SKM-1 treated with dmso at 0.1 percent for 144 hours (cell line): ENCODE data around the gene IWS1.
A peak's percentile ranks its signal among the peaks of the same experiment; 100 is the strongest.
"Not testable (repeated sequence)": the region's sequence is repeated elsewhere in the genome, so short reads cannot be mapped to it uniquely, and the experiment has no call there.

Source experiments
- DNase-seq: peaks from one replicate; lab custom pipeline; 2025; ENCODE audit not compliant: unreplicated experiment; lab: John Stamatoyannopoulos, UW

The IWS1 gene

DNA sequence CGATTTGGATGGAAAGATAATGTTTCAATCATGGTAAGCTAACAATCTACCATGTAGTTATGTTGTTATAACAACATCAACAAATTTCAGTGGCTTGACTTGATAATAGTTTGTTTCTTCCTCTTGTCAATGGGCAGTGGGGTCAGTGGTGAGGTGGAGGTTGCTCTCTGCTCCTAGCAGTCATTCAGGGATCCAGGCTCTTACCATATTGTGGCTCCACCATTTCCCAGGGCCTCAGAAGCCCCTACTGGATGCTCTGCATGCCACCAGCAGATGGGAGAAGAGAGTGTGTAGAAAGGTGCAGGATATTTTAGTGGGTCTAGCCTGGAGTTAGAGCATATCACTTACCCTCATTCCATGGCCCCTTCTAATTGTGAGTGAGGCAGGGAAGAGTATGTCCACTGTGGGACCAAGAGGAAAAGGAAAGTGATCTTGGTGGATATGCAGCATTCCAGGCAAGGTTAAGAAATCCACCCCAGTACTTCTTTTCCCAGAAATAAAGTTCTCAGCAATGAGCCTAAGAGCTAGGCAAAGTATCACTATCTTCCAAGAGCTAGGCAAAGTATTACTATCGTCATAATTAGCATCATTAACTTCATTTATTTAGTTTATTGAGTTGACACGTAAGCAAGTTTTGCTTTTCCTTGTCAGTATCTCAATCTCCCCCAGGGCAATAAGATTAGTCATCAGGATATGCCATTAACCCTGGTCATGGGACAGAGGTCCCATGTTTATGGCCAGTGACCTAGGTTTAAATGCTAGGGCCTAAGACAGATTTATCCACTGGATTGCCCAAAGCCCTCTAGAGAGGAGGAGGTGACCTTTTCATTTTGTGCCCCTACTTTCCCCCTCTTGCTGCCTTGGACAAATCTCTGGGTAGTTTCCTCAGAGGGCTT is 4.2 kb upstream of the IWS1 start:
- no peak for DNase-seq

- DNase-seq, result not testable (repeated sequence)
These were observed 3.1 kb upstream of the IWS1 start for GRCh38 chr2:127529416-127529815.

GRCh38 chr2:127528487-127528886 is 2.2 kb upstream of the IWS1 start:
- DNase-seq, result no peak

GRCh38 chr2:127527001-127527804 is 914 bp upstream of the IWS1 start:
- peak; percentile 28 for DNase-seq

DNA sequence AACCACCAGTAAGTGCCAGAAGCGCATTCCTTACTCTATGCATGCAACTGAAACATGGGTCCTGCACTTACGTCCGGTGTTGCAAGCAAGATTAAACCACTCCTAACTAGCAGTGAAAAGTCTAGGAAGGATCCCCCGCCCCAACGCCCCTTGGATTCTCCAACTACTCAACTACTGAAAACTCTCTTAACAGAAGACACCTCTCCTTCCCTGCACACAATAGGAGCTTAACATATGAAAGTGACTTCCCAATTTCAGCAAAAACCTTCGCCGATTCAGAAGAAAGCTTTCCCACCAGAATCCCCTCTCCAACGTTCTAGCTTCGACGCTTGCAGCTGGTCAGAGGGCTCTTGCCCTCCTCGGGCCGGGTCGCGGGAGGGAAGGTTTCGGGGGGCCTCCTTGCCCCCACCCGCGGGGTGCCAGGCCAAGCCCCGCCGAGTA is 578 bp downstream of the IWS1 start:
- DNase-seq, result peak; percentile 40

- DNase-seq, result not testable (repeated sequence)
These were observed 2.0 kb downstream of the IWS1 start for GRCh38 chr2:127524198-127524834.

DNA sequence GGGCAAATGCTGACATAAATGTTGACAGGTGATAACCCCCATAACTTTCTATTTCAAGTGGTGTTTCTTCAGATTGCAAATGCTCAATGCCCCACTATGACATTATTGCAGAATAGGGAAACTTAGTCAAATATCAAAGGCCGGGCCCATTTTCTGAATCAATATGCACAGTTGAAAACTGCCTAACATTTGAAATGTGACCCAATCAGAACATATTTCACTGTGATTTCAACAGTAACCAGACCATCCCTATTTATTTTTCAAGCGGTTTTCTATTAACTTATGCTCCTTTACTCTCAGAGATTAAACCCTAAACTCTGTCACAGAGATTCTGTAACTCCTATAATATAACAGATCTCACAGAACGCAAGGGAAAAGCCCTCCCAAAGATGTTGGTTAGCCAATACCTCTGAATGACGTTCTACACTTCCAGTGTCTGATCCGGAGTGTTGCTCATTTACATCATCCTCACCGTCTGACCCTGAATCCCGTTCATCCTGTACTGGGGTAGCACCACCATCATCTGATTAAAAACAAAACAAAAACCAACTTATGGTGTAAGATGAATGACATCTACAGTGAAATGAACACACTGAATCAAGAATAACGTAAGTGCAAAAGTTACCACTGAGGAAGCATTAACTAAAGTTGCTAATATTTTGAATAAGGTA is 2.9 kb downstream of the IWS1 start:
- no peak for DNase-seq

- no peak for DNase-seq
These were observed 5.9 kb downstream of the IWS1 start for GRCh38 chr2:127520424-127520823.

DNA sequence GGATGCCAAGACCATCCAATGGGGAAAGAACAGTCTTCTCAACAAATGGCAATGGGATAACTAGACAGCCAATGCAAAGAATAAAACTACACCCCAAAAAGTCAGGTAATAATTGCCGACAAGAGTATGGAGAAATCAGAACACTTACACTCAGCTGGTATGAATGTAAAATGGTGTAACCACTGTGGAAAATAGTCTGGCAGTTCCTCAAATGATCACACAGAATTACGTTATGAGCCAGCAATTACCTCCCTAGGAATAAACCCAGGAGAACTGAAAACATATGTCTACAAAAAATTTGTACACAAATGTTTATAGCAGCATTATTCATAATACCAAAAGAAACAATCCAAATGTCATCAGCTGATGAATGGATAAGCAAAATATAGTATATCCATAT is 8.8 kb downstream of the IWS1 start:
- DNase-seq, result no peak

DNA sequence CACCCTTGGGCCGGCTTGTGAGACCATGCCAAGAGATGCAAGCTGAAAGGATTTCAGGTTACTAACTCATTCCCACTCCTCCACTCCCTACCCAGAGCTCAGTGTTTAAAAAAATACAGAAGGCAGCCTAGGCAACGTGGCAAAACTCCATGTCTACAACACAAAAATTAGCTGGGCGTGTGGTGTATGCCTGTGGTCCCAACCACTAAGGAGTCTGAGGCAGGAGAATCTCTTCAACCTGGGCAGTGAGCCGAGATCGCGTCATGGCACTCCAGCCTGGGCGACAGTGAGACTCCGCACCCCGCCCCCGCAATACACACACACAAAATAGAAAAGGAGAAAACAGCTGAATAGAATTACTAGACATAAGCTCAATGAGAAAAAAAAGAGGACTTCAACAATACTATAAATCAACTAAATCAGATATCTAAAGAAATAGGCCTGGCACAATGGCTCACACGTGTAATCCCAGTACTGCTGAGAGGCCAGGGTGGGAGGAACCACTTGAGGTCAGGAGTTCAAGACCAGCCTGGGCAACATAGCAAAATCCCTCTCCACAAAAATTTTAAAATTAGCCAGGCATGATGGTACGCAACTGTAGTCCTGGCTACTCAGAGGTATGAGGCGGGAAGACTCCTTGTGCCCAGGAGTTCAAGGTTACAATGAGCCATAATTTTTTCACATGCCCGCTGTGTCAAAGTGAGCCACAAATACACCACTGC is 10.1 kb downstream of the IWS1 start:
- DNase-seq, result no peak

DNA sequence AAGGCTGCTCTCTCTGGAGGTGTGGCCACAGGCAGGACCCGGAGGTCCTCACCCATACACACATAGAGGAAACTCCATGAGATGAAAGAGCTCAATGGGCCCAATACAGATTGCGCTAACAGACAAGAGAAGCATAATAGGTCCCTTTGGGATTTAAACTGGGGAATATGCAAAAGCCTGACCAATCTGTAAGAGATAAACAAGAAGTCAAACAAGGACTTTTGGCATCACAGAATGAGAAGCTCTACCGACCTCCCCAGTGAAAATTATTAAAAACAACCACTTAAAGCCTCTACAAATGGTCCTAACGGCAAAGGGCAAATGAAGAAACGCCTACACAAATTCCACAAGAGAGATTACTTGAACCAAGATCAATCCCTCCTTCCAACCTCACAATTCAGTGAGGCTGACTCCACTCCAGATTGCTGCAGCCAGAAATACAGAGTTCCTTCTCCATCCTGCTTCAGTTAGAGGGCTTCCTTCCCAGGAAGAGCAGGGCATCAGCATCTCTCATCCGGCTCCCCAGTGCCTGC is 10.8 kb downstream of the IWS1 start:
- DNase-seq, result no peak

GRCh38 chr2:127514485-127514884 is 11.8 kb downstream of the IWS1 start:
- DNase-seq, result no peak

DNA sequence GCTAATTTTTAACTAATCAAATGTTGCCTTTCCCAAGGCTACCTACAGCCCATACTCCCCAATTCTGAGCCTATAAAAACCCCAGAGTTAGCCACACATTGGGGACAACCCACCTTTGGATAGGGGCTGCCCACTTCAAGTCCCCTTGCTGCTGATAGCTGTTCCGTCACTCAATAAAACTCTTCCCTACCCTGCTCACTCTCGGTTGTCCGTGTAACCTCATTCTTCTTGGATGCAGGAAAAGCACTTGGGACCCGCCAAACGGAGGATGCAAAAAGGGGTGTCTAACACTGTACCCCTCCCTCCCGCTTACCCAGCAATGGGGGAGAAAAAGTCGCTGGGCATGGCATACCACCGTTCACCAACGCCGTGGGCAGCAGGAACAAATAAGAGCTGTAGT is 12.2 kb downstream of the IWS1 start:
- DNase-seq, result no peak

GRCh38 chr2:127512362-127512761 is 13.9 kb downstream of the IWS1 start:
- no peak for DNase-seq

DNA sequence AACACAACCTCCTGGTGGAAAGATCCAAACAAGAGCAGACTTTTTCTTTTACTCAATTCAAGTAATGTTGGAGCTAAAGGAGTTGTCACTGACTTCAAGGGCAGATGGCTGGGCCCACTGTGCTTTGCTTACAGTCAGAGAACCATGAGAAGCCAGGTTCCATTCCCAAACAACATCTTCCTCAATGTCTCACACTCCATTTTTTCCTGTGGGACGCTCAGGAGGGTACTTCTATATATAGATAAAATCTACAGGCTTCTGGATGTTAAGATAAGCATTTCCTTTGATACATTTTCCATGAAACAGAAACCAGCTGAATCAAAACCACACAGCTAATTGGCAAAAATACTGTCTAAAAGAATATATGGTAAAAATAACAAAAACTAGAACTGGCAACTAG is 14.4 kb downstream of the IWS1 start:
- DNase-seq, result no peak

DNA sequence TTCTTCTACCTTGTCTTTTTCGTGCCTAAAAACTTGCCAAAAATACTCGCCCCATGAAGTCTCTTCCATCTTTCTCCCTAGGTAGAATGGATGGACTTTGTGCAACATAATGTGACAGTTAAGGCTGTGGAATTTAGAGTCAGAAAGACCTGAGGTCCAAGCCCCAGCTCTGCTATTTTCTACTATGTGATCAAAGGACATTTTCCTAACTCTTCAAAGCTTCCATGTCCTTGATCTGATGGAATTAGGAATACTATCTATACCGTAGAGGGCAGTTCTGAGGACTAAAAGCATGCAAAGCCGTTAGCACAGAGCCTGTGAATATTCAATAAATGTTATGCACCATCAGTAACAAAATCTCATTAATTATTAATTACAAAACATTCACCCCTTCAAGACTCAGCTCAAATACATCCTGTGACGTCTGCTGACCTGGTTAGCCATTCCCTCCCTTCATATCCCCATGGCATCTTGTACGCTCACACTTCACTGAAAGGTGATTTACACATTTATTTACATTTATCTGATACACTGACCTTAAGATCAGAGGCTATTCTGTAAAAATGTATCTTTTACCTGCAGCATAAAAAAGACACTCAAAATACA is 15.1 kb downstream of the IWS1 start:
- DNase-seq, result no peak

GRCh38 chr2:127510073-127510472 is 16.2 kb downstream of the IWS1 start:
- DNase-seq, result no peak

- peak; percentile 30 for DNase-seq
These were observed 17.7 kb downstream of the IWS1 start for GRCh38 chr2:127508631-127509034.

DNA sequence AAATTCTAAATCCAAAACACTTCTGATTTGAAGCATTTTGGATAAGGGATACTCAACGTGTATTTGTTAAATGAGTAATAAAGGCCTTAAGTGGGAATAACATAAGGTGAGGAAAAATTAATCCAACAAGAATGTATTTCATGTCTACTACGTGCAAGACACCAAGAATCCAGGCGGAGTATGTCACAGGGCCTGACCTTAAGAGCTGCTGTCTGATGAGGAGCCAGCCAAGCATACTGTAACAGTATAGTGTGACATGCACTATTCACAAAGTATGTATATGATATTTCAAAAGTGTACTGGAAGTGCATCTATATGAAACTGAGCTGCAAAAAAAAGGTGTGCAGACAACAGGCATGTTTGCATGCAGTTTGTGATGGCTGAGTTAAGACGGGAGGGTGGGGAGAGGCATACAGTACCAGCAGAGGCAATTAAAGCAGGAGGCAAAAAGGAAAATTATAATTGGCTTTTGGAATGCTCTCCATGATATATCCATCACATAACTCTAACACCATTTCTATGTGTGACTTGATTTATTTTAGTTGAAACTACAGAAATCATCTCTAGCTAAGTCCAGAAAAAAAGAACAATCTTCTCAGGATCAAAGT is 18.2 kb downstream of the IWS1 start:
- no peak for DNase-seq
